Activated CD8-positive, alpha-beta memory T cell treated with anti-CD3 and anti-CD28 coated beads, Interleukin-2, amount 50 U/mL, for 4 hours (primary cell): ENCODE data around the gene APH1A.
"Not testable (repeated sequence)": the region's sequence is repeated elsewhere in the genome, so short reads cannot be mapped to it uniquely, and the experiment has no call there.

ENCODE experiments used
- DNase-seq: peaks from one replicate; pipeline ENCODE4 v3.0.0-alpha.2; 2020

APH1A gene

GRCh38 chr1:150233359-150234308 lies 35.2 kb downstream of the APH1A start:
- peak; percentile 62 for DNase-seq

- not testable (repeated sequence) for DNase-seq
These were observed 35.9 kb downstream of the APH1A start for GRCh38 chr1:150232921-150233320.

DNA sequence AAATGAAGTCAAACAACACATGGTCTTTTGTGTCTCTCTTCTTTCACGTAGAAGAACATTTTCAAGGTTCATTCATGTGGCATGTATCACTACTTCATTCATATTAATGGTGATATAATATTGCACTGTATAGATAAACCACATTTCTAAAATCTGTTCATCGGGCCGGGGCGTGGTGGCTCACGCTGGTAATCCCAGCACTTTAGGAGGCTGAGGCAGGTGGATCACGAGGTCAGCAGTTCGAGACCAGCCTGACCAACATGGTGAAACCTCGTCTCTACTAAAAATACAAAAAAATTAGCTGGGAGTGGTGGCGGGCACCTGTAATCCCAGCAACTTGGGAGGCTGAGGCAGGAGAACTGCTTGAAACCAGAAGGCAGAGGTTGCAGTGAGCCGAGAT lies 40.6 kb downstream of the APH1A start:
- not testable (repeated sequence) for DNase-seq

GRCh38 chr1:150227228-150227627 lies 41.6 kb downstream of the APH1A start:
- no peak for DNase-seq

- no peak for DNase-seq
These were observed 42.3 kb downstream of the APH1A start for GRCh38 chr1:150226486-150226885.

GRCh38 chr1:150225546-150225945 lies 43.3 kb downstream of the APH1A start:
- DNase-seq: no peak

DNA sequence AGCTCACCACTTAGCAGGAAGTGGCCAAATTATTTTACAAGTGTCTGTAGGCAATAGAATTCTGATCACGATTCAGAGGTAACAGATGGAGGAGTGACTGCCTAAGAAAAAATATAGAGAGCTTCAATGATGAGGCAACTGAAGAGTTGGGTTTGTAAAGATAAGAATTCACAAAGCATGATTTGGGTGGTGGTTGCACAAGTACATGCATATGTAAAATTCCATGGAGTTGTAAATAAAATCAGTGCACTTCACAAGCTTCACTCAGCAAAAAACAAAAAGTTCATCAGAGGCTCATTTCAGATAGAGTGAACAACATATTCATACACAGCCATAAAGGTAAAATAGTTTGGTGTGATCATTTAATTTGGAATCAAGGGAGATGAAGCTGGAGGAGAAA lies 43.8 kb downstream of the APH1A start:
- DNase-seq: no peak

DNA sequence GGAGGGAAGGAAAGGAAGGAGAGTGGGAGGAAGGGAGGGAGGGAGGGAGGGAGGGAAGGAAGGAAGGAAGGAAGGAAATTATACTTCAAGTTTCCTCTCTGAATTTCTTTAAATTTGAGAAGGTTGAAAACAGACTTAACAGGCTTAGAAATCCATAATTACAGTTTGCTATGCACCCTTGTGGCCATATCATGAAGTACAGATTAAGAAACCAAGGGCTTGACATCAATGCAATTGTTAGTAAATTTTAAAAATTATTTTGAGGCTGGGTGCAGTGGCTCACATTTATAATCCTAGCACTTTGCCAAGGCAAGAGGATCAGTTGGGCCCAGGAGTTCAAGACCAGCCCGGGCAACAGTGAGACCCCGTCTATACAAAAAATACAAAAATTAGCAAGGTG lies 47.3 kb downstream of the APH1A start:
- no peak for DNase-seq

DNA sequence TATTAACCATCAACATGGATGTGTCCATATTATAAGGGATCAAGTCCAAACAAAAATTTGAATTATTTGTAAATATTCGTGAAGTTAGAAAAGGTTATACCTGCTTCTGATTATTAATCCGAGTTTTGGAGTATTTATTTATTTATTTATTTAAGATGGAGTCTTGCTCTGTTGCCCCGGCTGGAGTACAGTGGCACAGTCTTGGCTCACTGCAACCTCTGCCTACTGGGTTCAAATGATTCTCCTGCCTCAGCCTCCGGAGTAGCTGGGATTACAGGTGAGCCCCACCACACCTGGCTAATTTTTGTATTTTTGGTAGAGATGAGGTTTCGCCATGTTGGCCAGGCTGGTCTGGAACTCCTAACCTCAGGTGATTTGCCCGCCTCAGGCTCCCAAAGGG lies 53.0 kb downstream of the APH1A start:
- DNase-seq: not testable (repeated sequence)
